ENCODE measurements around the gene IL18BP. TPM values are rescaled to one million over a fixed set of nuclear protein-coding genes. Genes with fewer than 3 reads are reported as not detected.

The IL18BP gene
- total and polyA plus RNA-seq, 2 of the 13 experiments (the other 11 are each of a cell fraction or from before 2014, with no cell fraction given), result 4.1 to 12.8 TPM

DNA sequence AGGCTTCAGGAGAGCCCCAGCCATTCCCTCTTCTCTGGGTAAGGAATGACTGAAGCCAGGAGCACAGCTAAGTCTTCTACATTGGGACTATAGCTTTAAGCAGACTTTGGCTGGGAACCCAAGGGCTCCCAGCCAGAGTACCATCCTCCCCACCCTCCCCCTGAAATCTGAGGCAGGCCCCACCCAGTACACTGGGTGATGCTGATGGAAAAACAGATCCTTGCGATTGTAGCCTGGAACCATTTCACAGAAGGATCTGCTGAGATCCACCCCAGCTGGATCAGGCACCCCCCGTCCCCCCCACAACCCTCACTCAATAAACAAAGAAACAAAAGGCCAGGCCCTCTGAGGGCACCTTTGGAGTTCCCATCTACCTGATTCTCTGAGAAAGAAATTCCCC is 39.8 kb downstream of the IL18BP start:
- in situ Hi-C loops (cut with HindIII; ENCODE audit: extremely low pct_ligation_motif_present, low pct_unique_long_range_greater_than_20kb), result no loop called here
- no TSS peak for BruUV-seq (replicated peaks)

More for the DNA sequence above, 39.8 kb downstream of the IL18BP start:
- Histone ChIP-seq H3K9ac (ENCODE audit: insufficient read depth, low read depth, low read length) (no peak overlapping the region), H3K27me3 (ENCODE audit: control insufficient read depth in 1 of 2, insufficient read depth in 2 of 2, low read length in 2 of 2) (no peaks in the 10 kb centered on the region; a peak in 1 of 5 replicates), H3K4me2 (ENCODE audit: low read depth, low read length) (no peak overlapping the region), H3K79me2 (ENCODE audit: insufficient read depth, low read length) (peaks cover 58% of the 10 kb centered on the region), H4K20me1 (ENCODE audit: insufficient read depth, low read length) (no peaks in the 10 kb centered on the region), H3K4me3 (replicated peaks in 1 of 3; ENCODE audit: insufficient read depth in 1 of 3, low read depth in 2 of 3, low read length in 3 of 3) (no peak overlapping the region), H3K36me3 (replicated peaks in 1 of 2; ENCODE audit: control insufficient read depth in 1 of 2, insufficient read depth in 2 of 2, low read length in 2 of 2) (peaks cover 4 to 16% of the 10 kb centered on the region in 2 experiments; a peak in 3 of 5 replicates), H2AFZ (ENCODE audit: low read length) (no peak overlapping the region), H3K27ac (ENCODE audit: extremely low read length, insufficient read depth, low read length) (no peak overlapping the region), H3K9me3 (ENCODE audit: low read length) (no peaks in the 10 kb centered on the region), H3K4me1 (ENCODE audit: insufficient read depth, low read length) (peaks cover 48% of the 10 kb centered on the region)
- ChIA-PET POLR2A (interaction anchor here (1.1 to 4.1 kb wide), 3 partner anchors 11 to 63 kb away, joined by 3 to 19 read pairs (median 9); no protein-coding TSS in a partner anchor), CTCF (ENCODE audit: low intra/inter-chr PET ratio, low total read pairs) (no interaction called here)
- WGBS (ENCODE audit: low lambda C conversion rate), result 87% methylated on average over 2 of the region's 2 CpGs
- ATAC-seq, result no peak
- DNase-seq (ENCODE audit: low spot score), result no peak
- FAIRE-seq, result no peak
- intact Hi-C loops (cut with micrococcal nuclease; ENCODE audit: unreplicated experiment), result no loop called here
- TF ChIP-seq SAFB2 (CRISPR knock-in tag; IDR thresholded peaks at IDR 0.05; ENCODE audit: borderline replicate concordance, low read depth), result no peak
- TF ChIP-seq, protein P1, sequence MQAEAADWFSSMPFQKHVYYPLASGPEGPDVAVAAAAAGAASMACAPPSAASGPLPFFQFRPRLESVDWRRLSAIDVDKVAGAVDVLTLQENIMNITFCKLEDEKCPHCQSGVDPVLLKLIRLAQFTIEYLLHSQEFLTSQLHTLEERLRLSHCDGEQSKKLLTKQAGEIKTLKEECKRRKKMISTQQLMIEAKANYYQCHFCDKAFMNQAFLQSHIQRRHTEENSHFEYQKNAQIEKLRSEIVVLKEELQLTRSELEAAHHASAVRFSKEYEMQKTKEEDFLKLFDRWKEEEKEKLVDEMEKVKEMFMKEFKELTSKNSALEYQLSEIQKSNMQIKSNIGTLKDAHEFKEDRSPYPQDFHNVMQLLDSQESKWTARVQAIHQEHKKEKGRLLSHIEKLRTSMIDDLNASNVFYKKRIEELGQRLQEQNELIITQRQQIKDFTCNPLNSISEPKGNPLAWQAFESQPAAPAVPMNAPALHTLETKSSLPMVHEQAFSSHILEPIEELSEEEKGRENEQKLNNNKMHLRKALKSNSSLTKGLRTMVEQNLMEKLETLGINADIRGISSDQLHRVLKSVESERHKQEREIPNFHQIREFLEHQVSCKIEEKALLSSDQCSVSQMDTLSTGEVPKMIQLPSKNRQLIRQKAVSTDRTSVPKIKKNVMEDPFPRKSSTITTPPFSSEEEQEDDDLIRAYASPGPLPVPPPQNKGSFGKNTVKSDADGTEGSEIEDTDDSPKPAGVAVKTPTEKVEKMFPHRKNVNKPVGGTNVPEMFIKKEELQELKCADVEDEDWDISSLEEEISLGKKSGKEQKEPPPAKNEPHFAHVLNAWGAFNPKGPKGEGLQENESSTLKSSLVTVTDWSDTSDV (CRISPR knock-in tag; IDR thresholded peaks at IDR 0.05), result no peak
